Bronchial epithelial cell (primary cell): ENCODE data around the gene OR6X1. TPM values are rescaled to one million over a fixed set of nuclear protein-coding genes. Genes with fewer than 3 reads are reported as not detected.

Experiments
- DNase-seq: peaks from one replicate; pipeline ENCODE4 v3.0.0-alpha.2; 2010; ENCODE audit warnings: low read depth
- FAIRE-seq: peaks from 2 replicates; lab custom pipeline; 2011; peaks lifted over from hg19 to GRCh38; lab: Jason Lieb, UNC
- H3K27me3 ChIP-seq: 2 replicates; pipeline ENCODE4 v1.5.1; 2011; ENCODE audit warnings: low read length; ENCODE audit not compliant: control insufficient read depth, insufficient read depth
- H3K36me3 ChIP-seq: 2 replicates; pipeline ENCODE4 v1.5.1; 2011; ENCODE audit warnings: low read length; ENCODE audit not compliant: control insufficient read depth, insufficient read depth
- H3K4me3 ChIP-seq: 2 replicates; pipeline ENCODE4 v1.5.1; 2011; ENCODE audit warnings: mild to moderate bottlenecking, low read depth, low read length, control low read depth
- CTCF ChIP-seq: IDR thresholded peaks from 2 replicates; pipeline ENCODE4 v1.5.1; 2011; ENCODE audit warnings: mild to moderate bottlenecking, moderate library complexity, low read length, control low read depth, inconsistent platforms; ENCODE audit not compliant: insufficient read depth, severe bottlenecking
- total RNA-seq: library from RNA; depleted of rRNA; stranded (reverse); fragments of >200 nt; gene quantifications from 2 replicates; pipeline ENCODE4 v1.2.1, GENCODE V29; 2014

Gene OR6X1
- total RNA-seq, 1 donor from 2014 or later, result not detected

- FAIRE-seq (no peak), DNase-seq (peak; percentile 73)
- Histone ChIP-seq H3K4me3 (no peak overlapping the region), H3K27me3 (peaks cover 2% of the 10 kb centered on the region), H3K36me3 (no peaks in the 10 kb centered on the region)
- TF ChIP-seq CTCF, result peak; percentile 62
These were observed 46.6 kb downstream of the OR6X1 start for GRCh38 chr11:123707606-123708205.

- no peaks in the 10 kb centered on the region for H3K36me3 ChIP-seq
- no peak for TF ChIP-seq CTCF
- DNase-seq (no peak), FAIRE-seq (no peak)
- no peak overlapping the region for H3K4me3 ChIP-seq
- peaks cover 3% of the 10 kb centered on the region for H3K27me3 ChIP-seq
These were observed 47.1 kb downstream of the OR6X1 start for GRCh38 chr11:123707206-123707605.

GRCh38 chr11:123704341-123704740 lies 50.0 kb downstream of the OR6X1 start:
- DNase-seq, result no peak
- no peak for TF ChIP-seq CTCF
- no peaks in the 10 kb centered on the region for H3K36me3 ChIP-seq

More at GRCh38 chr11:123704341-123704740, 50.0 kb downstream of the OR6X1 start:
- FAIRE-seq, result peak; percentile 13
- Histone ChIP-seq H3K27me3 (peaks cover 3% of the 10 kb centered on the region), H3K4me3 (no peak overlapping the region)

Other genes starting within 250 kb of the OR6X1 start
- 0.26 and 0.64 TPM in 2 replicates for gene SCN3B, start 99.9 kb downstream of the OR6X1 start, total RNA-seq
- gene ZNF202, start 12.9 kb downstream of the OR6X1 start, total RNA-seq, result 8.6 and 14.5 TPM in 2 replicates
- gene OR6M1, start 51.8 kb upstream of the OR6X1 start, total RNA-seq, result not detected in 2 replicates
- gene TMEM225, start 131.2 kb upstream of the OR6X1 start, total RNA-seq, result not detected in 2 replicates
- gene OR8D4, start 147.6 kb upstream of the OR6X1 start, total RNA-seq, result not detected in 2 replicates
- gene OR4D5, start 185.1 kb upstream of the OR6X1 start, total RNA-seq, result not detected in 2 replicates
- gene OR6T1, start 189.3 kb upstream of the OR6X1 start, total RNA-seq, result not detected in 2 replicates
- gene OR10S1, start 223.3 kb upstream of the OR6X1 start, total RNA-seq, result 0.26 TPM in 1 of 2 replicates, not detected in the other
- gene OR10G6, start 240.6 kb upstream of the OR6X1 start, total RNA-seq, result not detected in 2 replicates